ENCODE results near the gene MPHOSPH9. TPM values are rescaled to one million over a fixed set of nuclear protein-coding genes. Genes with fewer than 3 reads are reported as not detected.

MPHOSPH9 gene
- total and polyA plus RNA-seq, 2 of the 13 experiments (the other 11 are each of a cell fraction or from before 2014, with no cell fraction given): 20.3 to 63.4 TPM

- no TSS peak for BruUV-seq (replicated peaks)
- no peak for TF ChIP-seq PRPF4 (IDR thresholded peaks at IDR 0.05; ENCODE audit: low read depth, low read length, poor library complexity, severe bottlenecking)
- TF ChIP-seq CAMTA2 (CRISPR knock-in tag; IDR thresholded peaks at IDR 0.05; ENCODE audit: borderline replicate concordance): no peak
- TF ChIP-seq RXRB (CRISPR knock-in tag; IDR thresholded peaks at IDR 0.05; ENCODE audit: borderline replicate concordance): no peak
- no peak for TF ChIP-seq BRF2 (CRISPR knock-in tag; IDR thresholded peaks at IDR 0.05)
- no peak for TF ChIP-seq PTBP1 (IDR thresholded peaks at IDR 0.05; ENCODE audit: low read depth, low read length, poor library complexity, severe bottlenecking)
- TF ChIP-seq BORCS8-MEF2B (CRISPR knock-in tag; IDR thresholded peaks at IDR 0.05): no peak
- no peak for TF ChIP-seq ZNF577 (CRISPR knock-in tag; IDR thresholded peaks at IDR 0.05; ENCODE audit: borderline replicate concordance, low read depth)
- TF ChIP-seq ZNF605 (CRISPR knock-in tag; IDR thresholded peaks at IDR 0.05): no peak
- TF ChIP-seq NFIB (CRISPR knock-in tag; IDR thresholded peaks at IDR 0.05; ENCODE audit: borderline replicate concordance): no peak
- no peak for TF ChIP-seq ATF7 (IDR thresholded peaks at IDR 0.05)
- TF ChIP-seq ATF7 (CRISPR knock-in tag; IDR thresholded peaks at IDR 0.05): no peak
- no peak for TF ChIP-seq ZNF619 (CRISPR knock-in tag; IDR thresholded peaks at IDR 0.05)
- no peak for TF ChIP-seq GPBP1L1 (CRISPR knock-in tag; IDR thresholded peaks at IDR 0.05)
- no peak for TF ChIP-seq ZFP62 (CRISPR knock-in tag; IDR thresholded peaks at IDR 0.05)
- no peak for TF ChIP-seq ZXDC (CRISPR knock-in tag; IDR thresholded peaks at IDR 0.05)
- no peak for TF ChIP-seq ZBTB20 (CRISPR knock-in tag; IDR thresholded peaks at IDR 0.05; ENCODE audit: borderline replicate concordance, low read depth)
- TF ChIP-seq HIVEP1 (CRISPR knock-in tag; IDR thresholded peaks at IDR 0.05): no peak
- TF ChIP-seq FOXP4 (CRISPR knock-in tag; IDR thresholded peaks at IDR 0.05): no peak
- TF ChIP-seq ZFX (CRISPR knock-in tag; IDR thresholded peaks at IDR 0.05; ENCODE audit: low read depth): no peak
- Histone ChIP-seq H3K27me3 (ENCODE audit: control insufficient read depth in 1 of 2, insufficient read depth in 2 of 2, low read length in 2 of 2) (no peaks in the 10 kb centered on the region), H4K20me1 (ENCODE audit: insufficient read depth, low read length) (no peaks in the 10 kb centered on the region), H3K79me2 (ENCODE audit: insufficient read depth, low read length) (peaks cover 5% of the 10 kb centered on the region), H3K36me3 (replicated peaks in 1 of 2; ENCODE audit: control insufficient read depth in 1 of 2, insufficient read depth in 2 of 2, low read length in 2 of 2) (no peaks in the 10 kb centered on the region; a peak in 1 of 5 replicates), H3K4me1 (ENCODE audit: insufficient read depth, low read length) (peaks cover 24% of the 10 kb centered on the region), H3K4me3 (replicated peaks in 1 of 3; ENCODE audit: insufficient read depth in 1 of 3, low read depth in 2 of 3, low read length in 3 of 3) (no peak overlapping the region), H3K9me3 (ENCODE audit: low read length) (no peaks in the 10 kb centered on the region), H3K4me2 (ENCODE audit: low read depth, low read length) (no peak overlapping the region), H3K9ac (ENCODE audit: insufficient read depth, low read depth, low read length) (no peak overlapping the region), H3K27ac (ENCODE audit: extremely low read length, insufficient read depth, low read length) (no peak overlapping the region), H2AFZ (ENCODE audit: low read length) (no peak overlapping the region)
- DNase-seq (ENCODE audit: low spot score): no peak
- WGBS (ENCODE audit: low lambda C conversion rate): 95% methylated on average over 3 of the region's 8 CpGs
- POLR2A ChIA-PET: no interaction called here
- in situ Hi-C loops (cut with HindIII; ENCODE audit: extremely low pct_ligation_motif_present, low pct_unique_long_range_greater_than_20kb) (no loop called here), intact Hi-C loops (cut with micrococcal nuclease; ENCODE audit: unreplicated experiment) (no loop called here)
- no peak for FAIRE-seq
- CTCF ChIA-PET (ENCODE audit: low intra/inter-chr PET ratio, low total read pairs): no interaction called here
- no peak for ATAC-seq
These were observed 114.4 kb downstream of the MPHOSPH9 start for GRCh38 chr12:123118497-123118896.
